ENCODE measurements around the gene SRP9. TPM values are rescaled to one million over a fixed set of nuclear protein-coding genes. Genes with fewer than 3 reads are reported as not detected.
A peak's percentile ranks its signal among the peaks of the same experiment; 100 is the strongest.

SRP9 gene
- total RNA-seq, 1 donor from 2014 or later: 166 TPM

DNA sequence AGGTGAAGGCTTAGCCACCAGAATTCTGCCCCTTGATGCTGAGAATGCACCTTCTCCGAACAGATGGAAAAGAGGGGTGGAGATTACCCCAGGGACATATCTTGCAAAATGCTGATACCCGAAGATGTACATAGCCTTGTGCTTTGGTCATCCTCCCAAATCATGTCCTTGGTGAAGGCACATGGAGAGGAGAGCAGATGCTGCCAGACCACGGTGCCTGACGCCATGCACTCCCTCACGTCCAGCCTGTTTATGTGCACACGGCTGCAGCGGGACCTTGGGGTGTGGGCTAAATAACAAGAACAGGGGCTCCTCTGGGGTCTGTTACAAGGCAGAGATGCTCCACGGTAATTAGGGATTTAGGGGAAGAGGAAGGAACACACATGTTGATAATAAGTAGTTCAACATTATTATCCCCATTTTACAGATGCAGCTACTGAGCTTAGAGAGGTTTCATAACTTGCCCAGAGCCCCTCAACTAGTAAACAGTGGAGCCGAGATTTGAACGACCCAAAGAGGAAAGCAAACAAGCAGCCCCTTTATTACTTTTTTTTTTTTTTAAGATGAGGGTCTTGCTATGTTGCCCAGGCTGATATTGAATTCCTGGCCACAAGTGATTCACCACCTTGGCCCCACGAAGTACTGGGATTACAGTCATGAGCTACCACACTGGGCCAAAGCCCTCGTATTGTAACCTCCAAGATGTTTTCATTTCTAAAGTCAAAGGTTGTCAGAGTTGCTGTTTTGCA lies 45.2 kb downstream of the SRP9 start:
- H3K27ac ChIP-seq: no peak overlapping the region
- intact Hi-C loops (cut with DNase I): no loop called here
- H3K36me3 ChIP-seq: peaks cover 15% of the 10 kb centered on the region
- DNase-seq: no peak
- H3K9me3 ChIP-seq: no peaks in the 10 kb centered on the region
- no peak overlapping the region for H3K4me3 ChIP-seq
- TF ChIP-seq, protein P1, sequence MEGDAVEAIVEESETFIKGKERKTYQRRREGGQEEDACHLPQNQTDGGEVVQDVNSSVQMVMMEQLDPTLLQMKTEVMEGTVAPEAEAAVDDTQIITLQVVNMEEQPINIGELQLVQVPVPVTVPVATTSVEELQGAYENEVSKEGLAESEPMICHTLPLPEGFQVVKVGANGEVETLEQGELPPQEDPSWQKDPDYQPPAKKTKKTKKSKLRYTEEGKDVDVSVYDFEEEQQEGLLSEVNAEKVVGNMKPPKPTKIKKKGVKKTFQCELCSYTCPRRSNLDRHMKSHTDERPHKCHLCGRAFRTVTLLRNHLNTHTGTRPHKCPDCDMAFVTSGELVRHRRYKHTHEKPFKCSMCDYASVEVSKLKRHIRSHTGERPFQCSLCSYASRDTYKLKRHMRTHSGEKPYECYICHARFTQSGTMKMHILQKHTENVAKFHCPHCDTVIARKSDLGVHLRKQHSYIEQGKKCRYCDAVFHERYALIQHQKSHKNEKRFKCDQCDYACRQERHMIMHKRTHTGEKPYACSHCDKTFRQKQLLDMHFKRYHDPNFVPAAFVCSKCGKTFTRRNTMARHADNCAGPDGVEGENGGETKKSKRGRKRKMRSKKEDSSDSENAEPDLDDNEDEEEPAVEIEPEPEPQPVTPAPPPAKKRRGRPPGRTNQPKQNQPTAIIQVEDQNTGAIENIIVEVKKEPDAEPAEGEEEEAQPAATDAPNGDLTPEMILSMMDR (IDR thresholded peaks at IDR 0.05): no peak
- H3K27me3 ChIP-seq (ENCODE audit: low read depth): no peaks in the 10 kb centered on the region
- no peak for ATAC-seq
- peaks cover 85% of the 10 kb centered on the region for H3K4me1 ChIP-seq

DNA sequence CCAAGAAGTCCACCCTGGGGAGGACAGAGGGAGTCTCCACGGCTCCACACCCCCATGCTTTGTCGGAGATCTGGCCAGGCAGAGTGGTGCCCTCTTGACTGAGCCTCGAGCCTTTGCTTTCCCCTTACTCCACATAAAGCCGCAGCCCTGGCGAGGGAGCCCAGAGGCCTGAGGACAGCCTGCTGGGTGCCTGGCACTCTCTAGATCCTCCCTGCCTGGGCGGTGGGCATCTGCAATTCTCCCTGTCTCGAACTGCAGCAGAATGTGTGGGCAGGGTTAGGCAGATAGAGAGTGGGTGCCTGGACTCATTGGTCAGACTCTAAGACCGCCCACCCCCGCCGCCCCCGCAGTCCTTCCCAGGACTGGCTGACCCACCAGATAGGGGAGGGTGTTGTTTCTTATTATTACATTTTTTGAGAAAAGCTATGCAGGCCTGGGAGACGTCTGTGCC lies 46.2 kb downstream of the SRP9 start:
- intact Hi-C loops (cut with DNase I): no loop called here
- DNase-seq (no peak), ATAC-seq (no peak)
- Histone ChIP-seq H3K4me1 (peaks cover 76% of the 10 kb centered on the region), H3K27me3 (ENCODE audit: low read depth) (no peaks in the 10 kb centered on the region), H3K9me3 (no peaks in the 10 kb centered on the region), H3K36me3 (peaks cover 17% of the 10 kb centered on the region), H3K27ac (no peak overlapping the region), H3K4me3 (no peak overlapping the region)
- TF ChIP-seq, protein P1 (IDR thresholded peaks at IDR 0.05): no peak

DNA sequence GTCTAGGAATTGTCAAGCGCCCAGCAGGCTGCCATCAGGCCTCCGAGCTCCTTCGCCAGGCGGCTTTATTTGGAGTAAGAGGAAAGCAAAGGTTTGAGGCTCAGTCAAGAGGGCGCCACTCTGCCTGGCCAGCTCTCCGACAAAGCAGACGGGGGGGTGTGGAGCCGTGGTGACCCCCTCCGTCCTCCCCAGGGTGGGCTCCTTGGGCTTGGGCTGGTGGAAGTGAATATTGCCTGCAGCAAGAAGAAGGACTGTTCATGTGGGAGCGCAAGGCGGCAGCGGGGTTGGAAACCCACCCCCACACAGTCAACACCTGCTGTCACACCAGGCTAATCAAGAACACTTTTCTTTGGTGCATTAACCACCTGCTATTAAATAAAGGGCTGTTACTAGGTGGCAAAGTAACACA lies 46.9 kb downstream of the SRP9 start:
- Histone ChIP-seq H3K27me3 (ENCODE audit: low read depth) (no peaks in the 10 kb centered on the region), H3K4me3 (no peak overlapping the region), H3K27ac (peak overlapping the region; percentile 7), H3K9me3 (no peaks in the 10 kb centered on the region), H3K4me1 (peaks cover 71% of the 10 kb centered on the region), H3K36me3 (peaks cover 23% of the 10 kb centered on the region)
- intact Hi-C loops (cut with DNase I): no loop called here
- no peak for ATAC-seq
- no peak for DNase-seq
- TF ChIP-seq, protein P1 (IDR thresholded peaks at IDR 0.05): no peak

DNA sequence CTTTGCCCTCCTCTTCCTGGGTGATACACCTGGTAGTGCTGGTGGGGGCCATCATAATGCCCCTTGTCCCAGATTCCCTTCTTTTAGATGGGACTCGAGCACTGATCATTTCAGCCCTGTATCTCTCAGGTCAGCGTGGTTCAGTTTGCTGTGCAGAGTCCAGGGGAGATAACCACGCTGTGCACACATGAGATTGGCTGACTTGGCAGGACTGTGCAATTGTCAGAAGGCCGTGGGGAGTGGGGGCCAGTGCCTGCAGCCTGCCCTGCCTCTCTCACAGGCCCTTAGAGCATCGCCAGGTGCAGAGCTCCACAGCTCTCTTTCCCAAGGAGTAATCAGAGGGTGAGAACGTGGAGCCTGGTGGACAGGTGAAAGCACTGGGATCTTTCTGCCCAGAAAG lies 47.5 kb downstream of the SRP9 start:
- Histone ChIP-seq H3K27me3 (ENCODE audit: low read depth) (no peaks in the 10 kb centered on the region), H3K36me3 (peaks cover 27% of the 10 kb centered on the region), H3K4me1 (peaks cover 66% of the 10 kb centered on the region), H3K9me3 (no peaks in the 10 kb centered on the region), H3K4me3 (no peak overlapping the region), H3K27ac (no peak overlapping the region)
- DNase-seq (no peak), ATAC-seq (no peak)
- TF ChIP-seq, protein P1 (IDR thresholded peaks at IDR 0.05): no peak
- intact Hi-C loops (cut with DNase I): no loop called here

DNA sequence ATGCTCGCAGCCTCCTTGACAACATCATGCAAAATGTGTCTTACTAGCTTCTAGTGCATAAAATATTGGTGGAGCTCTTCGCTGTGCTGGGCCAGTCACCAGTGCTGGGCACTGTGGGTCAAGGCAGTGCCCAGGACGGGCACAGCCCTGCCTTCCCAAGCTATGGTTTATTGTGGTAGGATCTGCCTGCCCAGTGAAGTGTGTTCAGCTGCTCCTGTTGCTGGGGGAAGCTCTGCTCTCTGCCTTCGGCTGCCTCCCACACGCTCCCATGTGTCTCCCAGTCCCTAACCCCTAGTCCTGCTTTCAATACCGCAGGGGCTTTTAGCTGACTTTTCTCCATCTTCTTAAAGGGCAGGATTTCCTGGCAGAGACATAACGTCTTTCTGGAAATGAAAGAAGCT lies 48.0 kb downstream of the SRP9 start:
- intact Hi-C loops (cut with DNase I): no loop called here
- H3K4me1 ChIP-seq: peaks cover 61% of the 10 kb centered on the region

More for the DNA sequence above, 48.0 kb downstream of the SRP9 start:
- no peak overlapping the region for H3K4me3 ChIP-seq
- no peaks in the 10 kb centered on the region for H3K9me3 ChIP-seq
- ATAC-seq: no peak
- no peaks in the 10 kb centered on the region for H3K27me3 ChIP-seq (ENCODE audit: low read depth)
- DNase-seq: no peak
- H3K36me3 ChIP-seq: peaks cover 33% of the 10 kb centered on the region
- H3K27ac ChIP-seq: no peak overlapping the region
- TF ChIP-seq, protein P1 (IDR thresholded peaks at IDR 0.05): no peak

Measured in lower lobe of right lung (tissue), 2 donors.